Measurements from ENCODE around the gene TMEM181.
"Not testable (repeated sequence)": the region's sequence is repeated elsewhere in the genome, so short reads cannot be mapped to it uniquely, and the experiment has no call there.

TMEM181 gene

DNA sequence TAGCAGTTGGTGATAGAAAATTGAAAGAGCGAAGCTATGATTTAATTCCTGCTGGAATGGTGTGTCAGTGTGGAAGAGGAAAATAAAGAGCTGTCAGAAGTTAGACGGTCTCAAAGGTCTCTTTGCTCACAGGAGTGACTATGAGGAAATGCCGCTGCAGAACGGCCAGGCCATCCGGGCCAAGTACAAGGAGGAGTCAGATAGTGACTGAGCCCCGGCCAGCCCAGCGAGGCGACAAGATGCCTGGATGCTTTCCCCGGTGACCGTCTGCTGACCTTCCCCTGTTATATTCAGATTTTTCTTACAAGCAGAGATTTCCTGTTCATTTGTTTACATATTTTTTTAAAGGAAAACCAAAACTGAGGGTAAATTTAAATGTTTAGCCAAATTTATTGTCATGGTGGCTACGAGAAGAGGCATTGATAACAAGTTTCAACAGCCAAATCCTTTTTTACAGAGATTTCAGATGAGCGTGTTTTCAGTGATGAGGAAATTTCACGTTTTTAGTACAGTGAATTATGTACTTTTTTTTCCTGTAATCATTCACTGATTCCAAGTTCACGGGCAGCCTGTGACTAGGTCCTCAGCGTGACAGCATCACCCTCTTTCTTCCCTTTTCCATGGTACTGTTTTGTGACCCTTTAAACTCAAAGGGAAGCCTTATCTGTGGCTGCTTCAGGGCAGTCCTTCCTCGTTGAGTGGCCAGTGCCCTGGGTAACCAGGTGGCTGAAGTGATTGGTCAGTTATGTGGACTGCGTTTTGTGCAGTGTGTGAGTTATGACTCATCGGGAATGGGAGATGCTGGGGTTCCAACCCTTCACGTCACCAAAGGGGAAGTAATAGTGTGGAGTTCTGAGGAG, 72.0 kb downstream of the TMEM181 start:
- DNase-seq (ENCODE audit: low read depth) = no peak
- TF ChIP-seq, protein P1, sequence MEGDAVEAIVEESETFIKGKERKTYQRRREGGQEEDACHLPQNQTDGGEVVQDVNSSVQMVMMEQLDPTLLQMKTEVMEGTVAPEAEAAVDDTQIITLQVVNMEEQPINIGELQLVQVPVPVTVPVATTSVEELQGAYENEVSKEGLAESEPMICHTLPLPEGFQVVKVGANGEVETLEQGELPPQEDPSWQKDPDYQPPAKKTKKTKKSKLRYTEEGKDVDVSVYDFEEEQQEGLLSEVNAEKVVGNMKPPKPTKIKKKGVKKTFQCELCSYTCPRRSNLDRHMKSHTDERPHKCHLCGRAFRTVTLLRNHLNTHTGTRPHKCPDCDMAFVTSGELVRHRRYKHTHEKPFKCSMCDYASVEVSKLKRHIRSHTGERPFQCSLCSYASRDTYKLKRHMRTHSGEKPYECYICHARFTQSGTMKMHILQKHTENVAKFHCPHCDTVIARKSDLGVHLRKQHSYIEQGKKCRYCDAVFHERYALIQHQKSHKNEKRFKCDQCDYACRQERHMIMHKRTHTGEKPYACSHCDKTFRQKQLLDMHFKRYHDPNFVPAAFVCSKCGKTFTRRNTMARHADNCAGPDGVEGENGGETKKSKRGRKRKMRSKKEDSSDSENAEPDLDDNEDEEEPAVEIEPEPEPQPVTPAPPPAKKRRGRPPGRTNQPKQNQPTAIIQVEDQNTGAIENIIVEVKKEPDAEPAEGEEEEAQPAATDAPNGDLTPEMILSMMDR (IDR thresholded peaks at IDR 0.05; ENCODE audit: control insufficient read depth, insufficient read depth, low read depth, low read length, missing control alignments) = no peak
- H3K4me3 ChIP-seq (ENCODE audit: control insufficient read depth, low read depth, low read length) = no peak overlapping the region

DNA sequence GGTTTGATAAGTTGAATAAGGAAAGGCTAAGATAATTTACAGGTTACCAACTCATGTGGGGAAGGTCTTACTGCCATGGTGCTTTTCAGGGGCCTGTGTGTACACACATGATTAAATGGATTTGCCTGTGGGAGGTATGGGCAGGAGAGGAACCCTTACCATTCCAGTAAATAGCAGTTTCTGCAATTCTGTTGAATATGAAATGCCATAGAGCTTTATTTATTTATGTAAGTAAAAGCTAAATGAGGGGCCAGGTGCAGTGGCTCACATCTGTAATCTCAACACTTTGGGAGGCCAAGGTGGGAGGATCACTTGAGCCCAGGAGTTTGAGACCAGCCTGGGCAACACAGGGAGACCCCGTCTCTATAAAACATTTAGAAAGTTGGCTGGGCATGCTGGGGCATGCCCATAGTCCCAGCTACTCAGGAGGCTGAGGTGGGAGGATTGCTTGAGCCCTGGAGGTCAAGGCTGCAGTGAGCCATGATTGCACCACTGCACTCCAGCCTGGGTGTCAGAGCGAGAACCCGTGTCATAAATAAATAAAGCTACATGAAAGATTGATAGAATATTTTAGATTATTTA, 72.7 kb downstream of the TMEM181 start:
- H3K4me3 ChIP-seq (ENCODE audit: control insufficient read depth, low read depth, low read length); DNase-seq (ENCODE audit: low read depth): not testable (repeated sequence)

DNA sequence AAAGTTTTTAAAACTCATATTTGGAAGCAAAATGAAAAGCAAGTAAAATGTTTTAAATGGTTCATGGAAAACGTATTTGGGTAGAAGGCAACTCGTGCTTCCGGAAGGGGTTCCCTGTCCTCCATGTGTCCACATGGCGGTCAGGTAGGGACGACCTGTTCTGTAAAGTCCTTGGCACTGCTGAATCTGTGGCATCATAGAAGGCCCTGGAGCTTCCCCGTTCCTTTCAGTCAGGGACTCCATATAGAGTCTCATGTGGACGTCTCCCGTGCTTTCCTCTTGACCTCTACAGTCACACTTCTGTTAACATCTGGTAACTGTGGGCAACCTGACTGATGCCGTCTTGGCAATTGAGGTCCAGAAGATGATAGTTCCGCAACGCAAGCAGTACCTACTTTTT, 73.2 kb downstream of the TMEM181 start:
- TF ChIP-seq, protein P1 (IDR thresholded peaks at IDR 0.05; ENCODE audit: control insufficient read depth, insufficient read depth, low read depth, low read length, missing control alignments) = no peak
- no peak for DNase-seq (ENCODE audit: low read depth)
- H3K4me3 ChIP-seq (ENCODE audit: control insufficient read depth, low read depth, low read length) = no peak overlapping the region

DNA sequence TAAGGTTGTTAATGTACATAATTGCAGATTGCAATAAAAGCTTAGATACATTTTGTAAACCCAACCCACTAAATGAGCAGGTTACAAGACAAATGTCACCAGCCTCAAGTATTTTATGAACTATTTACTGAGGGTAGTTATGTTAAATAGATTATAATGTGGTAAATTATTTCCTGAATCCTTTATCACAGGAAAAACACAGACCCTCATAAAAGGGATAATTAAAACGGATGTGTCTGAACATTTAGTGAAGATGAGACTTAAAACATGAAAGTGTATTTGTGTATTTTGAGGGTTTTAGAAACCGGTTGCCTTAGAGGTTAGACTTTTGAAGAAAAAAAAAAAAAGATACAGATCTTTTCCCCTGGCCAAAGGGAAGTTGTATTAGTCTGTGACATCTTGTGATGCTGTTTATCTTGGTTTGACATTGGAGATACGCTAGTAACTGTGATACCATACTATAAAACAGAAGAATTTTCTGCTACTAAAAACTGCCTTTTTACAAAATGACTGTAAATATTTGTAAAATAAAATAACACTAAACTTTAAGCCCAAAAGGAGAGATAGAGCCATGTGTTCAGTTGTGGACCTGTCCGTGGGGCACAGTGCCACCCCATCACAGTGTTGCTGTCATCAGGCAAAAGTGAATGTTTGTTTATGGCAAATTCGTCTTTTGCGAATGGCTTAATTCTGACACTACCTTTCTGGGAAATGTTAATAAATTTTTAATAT, 75.0 kb downstream of the TMEM181 start:
- no peak overlapping the region for H3K4me3 ChIP-seq (ENCODE audit: control insufficient read depth, low read depth, low read length)
- TF ChIP-seq, protein P1 (IDR thresholded peaks at IDR 0.05; ENCODE audit: control insufficient read depth, insufficient read depth, low read depth, low read length, missing control alignments) = no peak
- DNase-seq (ENCODE audit: low read depth) = no peak

DNA sequence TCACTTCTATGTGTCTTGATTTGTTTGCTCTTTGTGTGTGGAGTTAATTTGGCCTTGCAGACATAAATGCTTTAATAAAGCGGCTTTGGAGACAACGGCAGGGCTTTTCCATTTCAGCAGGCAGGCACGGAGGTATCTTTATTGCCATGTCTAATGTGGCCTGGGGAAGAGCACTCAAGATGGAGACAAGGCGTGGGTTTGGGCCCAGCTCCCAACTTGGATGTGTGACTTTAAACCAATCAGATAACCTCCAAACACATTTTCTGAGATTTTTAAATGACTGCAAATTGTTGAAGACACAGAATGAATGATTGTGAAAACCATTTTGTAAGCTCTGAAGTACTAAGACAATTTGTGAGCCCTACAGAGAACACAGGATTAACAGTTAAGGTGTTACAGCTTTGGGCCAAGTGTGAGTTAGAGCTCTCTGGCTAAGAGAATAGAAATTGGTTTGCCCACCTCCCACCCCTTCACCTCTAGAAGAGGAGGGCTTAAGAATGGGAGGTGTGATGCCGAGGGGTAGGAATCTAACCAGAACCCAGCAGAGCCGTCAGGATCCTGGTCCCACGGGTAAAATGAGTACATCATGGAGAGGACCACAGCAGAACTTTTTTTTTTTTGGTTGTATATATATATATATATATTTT, 75.7 kb downstream of the TMEM181 start:
- TF ChIP-seq, protein P1 (IDR thresholded peaks at IDR 0.05; ENCODE audit: control insufficient read depth, insufficient read depth, low read depth, low read length, missing control alignments) = no peak
- no peak for DNase-seq (ENCODE audit: low read depth)
- H3K4me3 ChIP-seq (ENCODE audit: control insufficient read depth, low read depth, low read length) = no peak overlapping the region

DNA sequence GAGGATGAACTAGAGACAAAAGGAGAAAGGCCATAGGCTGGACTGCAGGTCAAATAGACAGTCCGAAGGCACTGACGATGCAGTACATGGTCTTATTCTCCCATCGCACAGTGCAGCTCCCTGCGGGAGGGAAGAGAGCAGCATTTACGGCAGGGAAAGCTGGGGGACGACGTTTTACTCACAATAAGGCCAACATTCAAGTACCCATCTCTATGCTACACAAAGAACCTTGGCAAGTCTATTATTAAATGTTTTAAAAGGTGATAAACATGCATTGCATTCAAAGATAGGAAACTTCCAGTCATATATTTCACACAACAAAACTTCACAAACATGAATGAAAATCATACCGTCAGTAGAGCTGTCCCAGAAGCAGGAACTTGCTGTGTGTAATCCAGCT, 76.9 kb downstream of the TMEM181 start:
- TF ChIP-seq, protein P1 (IDR thresholded peaks at IDR 0.05; ENCODE audit: control insufficient read depth, insufficient read depth, low read depth, low read length, missing control alignments) = no peak
- H3K4me3 ChIP-seq (ENCODE audit: control insufficient read depth, low read depth, low read length) = no peak overlapping the region
- DNase-seq (ENCODE audit: low read depth) = no peak
